Measurements from ENCODE around the gene CMTM8.

CMTM8 gene

GRCh38 chr3:32236377-32236776 is 2.1 kb upstream of the CMTM8 start:
- DNase-seq = no peak

- DNase-seq = no peak
These were observed 619 bp upstream of the CMTM8 start for GRCh38 chr3:32237670-32238452.

- DNase-seq = peak; percentile 73
These were observed 1.1 kb downstream of the CMTM8 start for GRCh38 chr3:32239307-32240158.

DNA sequence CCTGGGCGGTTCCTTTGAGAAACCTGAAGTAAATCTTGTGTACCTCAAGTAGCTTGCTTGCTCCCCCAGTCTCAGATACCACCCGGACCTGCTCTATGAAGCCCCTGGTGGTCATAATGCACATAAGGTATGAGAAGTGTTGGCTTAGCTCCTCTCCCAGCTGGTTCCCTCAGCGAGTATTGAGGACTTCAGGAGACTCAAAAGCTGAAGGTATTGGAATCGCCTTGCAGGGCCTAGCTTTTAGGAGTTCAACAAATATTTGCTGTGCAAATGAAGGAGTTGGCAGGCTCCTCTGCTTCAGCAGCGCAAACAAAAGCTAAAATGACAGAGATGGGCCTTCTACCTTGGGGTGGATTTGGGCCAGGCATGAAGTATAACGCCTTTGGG is 1.7 kb downstream of the CMTM8 start:
- peak; percentile 92 for DNase-seq

- no peak for DNase-seq
These were observed 2.6 kb downstream of the CMTM8 start for GRCh38 chr3:32241100-32241499.

GRCh38 chr3:32243519-32243918 is 5.0 kb downstream of the CMTM8 start:
- DNase-seq = no peak

DNA sequence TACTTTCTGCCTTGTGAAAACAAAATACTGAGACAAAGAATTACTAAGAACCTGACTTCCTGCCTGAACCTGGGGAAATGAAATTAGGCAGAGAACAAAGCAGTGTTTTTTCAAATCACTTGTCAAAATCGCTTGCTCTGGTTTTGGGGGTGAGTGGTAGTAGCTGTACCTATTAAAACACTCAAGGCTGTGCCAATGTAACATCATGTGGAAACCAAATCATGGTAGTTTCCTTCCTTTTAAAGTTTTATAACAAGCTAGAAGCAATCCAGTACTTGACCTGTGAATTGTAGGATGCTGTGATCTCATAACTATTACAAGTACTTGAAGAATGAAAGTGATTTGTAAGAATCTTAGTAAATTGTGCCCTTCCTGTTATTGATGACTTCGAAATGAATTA is 6.7 kb downstream of the CMTM8 start:
- DNase-seq = no peak

DNA sequence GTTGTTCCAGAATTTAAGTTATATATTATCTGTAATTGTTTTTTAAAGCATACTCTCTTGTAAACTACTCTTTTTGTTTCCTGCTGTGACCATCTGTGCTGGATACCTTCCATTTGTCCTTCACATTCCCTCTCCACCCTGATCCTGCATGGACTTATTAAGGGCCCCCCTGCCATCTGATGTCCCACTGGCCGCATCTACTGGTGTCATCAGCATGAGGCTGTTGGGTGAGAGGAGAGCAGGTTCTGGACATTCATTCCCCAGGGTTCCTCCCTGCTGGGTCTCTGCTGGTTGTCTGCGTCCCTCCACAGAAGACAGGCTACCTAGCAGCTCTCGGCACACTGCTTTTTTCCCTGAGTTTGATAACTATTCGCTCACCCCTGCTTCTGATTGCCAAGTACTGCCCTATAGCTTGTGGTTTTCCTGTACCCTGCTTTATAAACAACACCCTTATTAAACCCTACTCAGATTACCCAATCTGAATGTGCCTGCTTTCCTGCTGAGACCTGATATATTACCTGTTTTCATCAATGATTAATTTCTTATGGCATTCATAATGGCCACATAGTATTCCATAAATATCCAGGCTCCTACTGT is 7.7 kb downstream of the CMTM8 start:
- DNase-seq = no peak

- no peak for DNase-seq
These were observed 10.8 kb downstream of the CMTM8 start for GRCh38 chr3:32249184-32249782.

- no peak for DNase-seq
These were observed 15.8 kb downstream of the CMTM8 start for GRCh38 chr3:32254268-32254667.

- DNase-seq = no peak
These were observed 16.9 kb downstream of the CMTM8 start for GRCh38 chr3:32255345-32255744.

DNA sequence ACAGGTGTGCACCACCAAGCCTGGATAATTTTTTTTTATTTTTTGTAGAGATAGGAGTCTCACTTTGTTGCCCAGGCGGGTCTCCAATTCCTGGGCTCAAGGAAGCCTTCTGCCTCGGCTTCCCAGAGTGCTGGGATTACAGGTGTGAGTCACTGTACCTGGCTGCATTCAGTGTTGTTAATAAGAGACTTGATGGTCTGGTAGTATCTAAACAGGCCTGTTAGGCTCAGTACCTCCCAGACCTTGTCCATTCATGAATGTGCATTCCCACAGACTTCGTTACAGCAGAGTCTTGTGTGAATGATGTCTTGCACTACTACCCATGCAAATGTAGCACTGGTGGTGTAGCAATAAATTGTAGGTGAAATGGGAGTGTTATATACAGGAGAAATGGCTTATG is 17.7 kb downstream of the CMTM8 start:
- no peak for DNase-seq

GRCh38 chr3:32257042-32257441 is 18.6 kb downstream of the CMTM8 start:
- no peak for DNase-seq

GRCh38 chr3:32257641-32258438 is 19.4 kb downstream of the CMTM8 start:
- peak; percentile 60 for DNase-seq

DNA sequence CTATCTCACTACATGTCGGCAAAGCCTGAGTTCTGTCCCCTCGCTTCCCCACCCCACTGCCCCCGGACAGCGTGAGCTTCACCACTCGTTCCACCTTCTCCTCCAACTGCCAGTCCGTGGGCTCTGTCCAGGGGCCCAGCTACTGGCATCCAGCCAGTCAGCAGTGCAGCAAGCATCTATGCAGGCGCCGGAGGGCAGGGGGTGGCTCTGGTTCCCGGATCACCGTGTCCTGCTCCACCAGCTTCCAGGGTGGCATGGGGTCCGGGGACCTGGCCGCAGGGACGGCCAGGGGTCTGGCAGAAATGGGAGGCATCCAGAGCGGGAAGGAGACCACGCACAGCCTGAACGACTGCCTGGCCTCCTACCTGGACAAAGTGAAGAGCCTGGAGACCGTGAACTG is 20.4 kb downstream of the CMTM8 start:
- no peak for DNase-seq

DNA sequence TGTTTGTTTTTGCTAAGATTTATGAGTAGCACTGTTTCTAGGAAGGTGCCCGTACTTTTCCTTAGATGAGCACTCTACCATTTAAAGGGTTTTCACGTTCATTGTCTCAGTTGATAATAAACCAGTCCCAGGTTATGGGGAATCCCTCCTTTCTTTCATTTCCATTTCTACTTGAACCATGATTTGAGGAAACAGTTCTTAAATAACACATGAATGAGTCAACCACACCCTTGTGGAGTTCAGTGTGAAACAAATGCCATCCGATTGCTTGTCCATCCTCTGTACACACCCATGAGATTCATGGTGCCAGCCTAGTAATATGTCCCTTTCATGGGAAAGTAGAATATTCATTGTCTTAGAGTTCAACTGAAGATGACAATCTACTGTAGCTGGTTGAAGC is 23.1 kb downstream of the CMTM8 start:
- no peak for DNase-seq

DNA sequence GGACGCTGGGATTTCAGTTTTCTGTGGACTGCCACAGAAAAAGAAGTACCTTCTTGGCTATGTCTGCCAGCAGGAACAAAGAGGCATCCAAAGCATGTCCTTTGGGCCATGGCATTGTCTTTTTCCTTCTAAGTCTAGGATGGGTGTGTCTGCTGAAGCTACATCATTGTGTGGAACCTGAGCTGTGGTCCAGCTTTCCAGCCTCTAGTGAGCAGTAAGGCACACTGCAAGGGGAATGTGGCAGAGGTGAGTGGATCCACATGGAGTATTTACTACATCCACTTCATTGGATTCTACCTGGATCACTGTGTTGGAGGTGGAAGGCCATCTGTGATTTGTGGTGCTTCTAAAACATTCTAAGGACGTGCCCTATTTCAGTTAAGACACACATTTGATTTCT is 23.7 kb downstream of the CMTM8 start:
- no peak for DNase-seq

DNA sequence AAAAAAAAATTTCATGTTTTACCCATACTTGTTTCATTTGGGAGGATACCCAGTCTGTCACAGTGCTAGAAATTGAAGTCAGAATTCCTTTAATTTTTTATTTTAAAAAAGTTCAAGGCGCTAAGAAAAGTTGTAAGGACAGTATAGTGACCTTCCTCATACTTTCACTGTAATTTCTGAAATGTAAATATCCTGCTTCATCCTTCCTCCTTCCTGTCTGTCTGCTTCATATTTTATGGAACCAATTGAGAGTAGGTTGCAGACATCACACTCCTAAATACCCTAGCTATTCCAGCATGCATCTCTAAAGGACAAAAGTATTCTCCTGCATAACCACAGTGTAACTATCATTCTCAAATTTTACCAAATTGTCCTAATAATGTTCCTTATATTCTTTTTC is 35.8 kb downstream of the CMTM8 start:
- DNase-seq = no peak

- DNase-seq = no peak
These were observed 37.0 kb downstream of the CMTM8 start for GRCh38 chr3:32275506-32275905.

DNA sequence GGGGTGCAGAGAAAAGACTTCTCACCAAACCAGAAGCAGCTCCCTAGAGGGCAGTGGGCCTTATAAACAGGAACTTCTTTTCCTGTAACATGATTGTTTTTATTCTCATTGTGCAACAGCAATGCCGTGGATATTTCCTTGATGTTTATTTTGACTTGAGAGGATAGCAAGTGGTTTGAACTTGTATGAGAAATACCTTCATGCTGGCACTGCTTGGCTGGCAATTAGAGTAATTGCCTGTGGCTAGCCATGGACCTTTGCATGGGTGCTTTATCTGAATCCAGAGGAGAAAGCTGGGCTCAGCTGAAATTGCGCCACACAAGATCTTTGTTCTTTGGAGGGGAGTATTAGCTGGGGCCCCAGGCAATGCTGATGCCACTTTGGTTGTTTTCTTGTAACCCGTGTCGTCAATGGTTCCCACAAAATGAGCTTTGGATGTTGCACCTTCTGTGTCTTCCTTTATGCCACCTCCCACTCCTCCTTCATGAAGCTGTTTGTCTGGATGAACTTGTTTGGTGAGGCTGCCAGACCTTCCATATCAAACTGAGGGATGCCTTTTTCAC is 37.9 kb downstream of the CMTM8 start:
- peak; percentile 24 for DNase-seq

- DNase-seq = no peak
These were observed 40.2 kb downstream of the CMTM8 start for GRCh38 chr3:32278714-32279113.

- no peak for DNase-seq
These were observed 41.9 kb downstream of the CMTM8 start for GRCh38 chr3:32280262-32280910.

All from NCI-H2029 (cell line).